Ishikawa (cell line): ENCODE data around the gene ATP2B1.

Experiments used
- CEBPB ChIP-seq: IDR thresholded peaks from 2 replicates; pipeline ENCODE4 v1.6.1; 2012
- CREB1 ChIP-seq: IDR thresholded peaks from 2 replicates; pipeline ENCODE4 v1.6.1; 2012; ENCODE audit warnings: low read depth
- EGR1 ChIP-seq: IDR thresholded peaks from 2 replicates; pipeline ENCODE4 v1.6.1; 2012
- EP300 ChIP-seq: IDR thresholded peaks from 2 replicates; pipeline ENCODE4 v1.6.1; 2012; ENCODE audit warnings: borderline replicate concordance
- FOXM1 ChIP-seq: IDR thresholded peaks from 2 replicates; pipeline ENCODE4 v1.6.1; 2012; ENCODE audit warnings: low read depth, borderline replicate concordance
- NFIC ChIP-seq: IDR thresholded peaks from 2 replicates; pipeline ENCODE4 v1.6.1; 2012
- RAD21 ChIP-seq: IDR thresholded peaks from 2 replicates; pipeline ENCODE4 v1.6.1; 2012; ENCODE audit warnings: low read depth
- TAF1 ChIP-seq: IDR thresholded peaks from 2 replicates; pipeline ENCODE4 v1.6.1; 2012; ENCODE audit warnings: low read depth, mild to moderate bottlenecking
- TCF12 ChIP-seq: IDR thresholded peaks from 2 replicates; pipeline ENCODE4 v1.6.1; 2012; ENCODE audit warnings: low read depth
- TEAD4 ChIP-seq: IDR thresholded peaks from 2 replicates; pipeline ENCODE4 v1.6.1; 2012
- YY1 ChIP-seq: IDR thresholded peaks from 2 replicates; pipeline ENCODE4 v1.6.1; 2012; ENCODE audit warnings: low read depth
- ZBTB7A ChIP-seq: IDR thresholded peaks from 2 replicates; pipeline ENCODE4 v1.6.1; 2012; ENCODE audit warnings: low read depth
- TF ChIP-seq, protein P1 (sequence below): IDR thresholded peaks from 2 replicates; pipeline ENCODE4 v1.6.1; 2012; ENCODE audit warnings: low read depth, mild to moderate bottlenecking
- TF ChIP-seq, protein P2 (sequence below): IDR thresholded peaks from 2 replicates; pipeline ENCODE4 v1.6.1; 2012
- TF ChIP-seq, protein P3 (sequence below): IDR thresholded peaks from 2 replicates; pipeline ENCODE4 v1.6.1; 2012

The ATP2B1 gene

DNA sequence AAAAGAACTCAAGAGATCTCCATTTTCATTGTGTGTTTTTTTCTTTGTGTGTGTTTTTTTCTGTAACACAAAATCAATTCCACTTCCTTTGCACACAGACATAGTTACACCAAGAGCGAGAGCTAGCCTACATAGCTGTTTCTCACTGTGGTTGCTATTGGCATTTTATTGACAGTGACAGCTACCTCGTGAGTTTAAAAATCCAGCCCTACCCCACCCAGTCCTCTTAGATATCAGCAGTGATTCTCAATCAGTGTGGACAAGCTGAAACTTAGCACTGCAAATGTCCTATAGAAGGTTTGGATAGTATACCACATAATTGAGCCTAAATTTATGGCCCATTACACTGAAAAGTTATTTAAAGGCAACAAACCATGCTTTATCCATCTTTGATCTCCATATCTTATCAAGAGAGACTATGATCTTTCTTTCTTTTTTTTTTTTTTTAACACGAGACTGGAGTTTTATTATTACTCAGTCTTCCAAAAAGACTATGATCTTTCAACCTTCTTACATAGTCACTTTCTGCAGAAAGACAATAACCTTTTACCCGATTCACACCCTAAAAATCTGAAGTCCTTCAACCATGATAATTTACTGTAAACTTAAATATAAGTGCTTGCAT, 46.8 kb downstream of the ATP2B1 start:
- TF ChIP-seq TAF1 (no peak), TCF12 (no peak), YY1 (no peak), EGR1 (no peak), EP300 (no peak), FOXM1 (no peak), RAD21 (no peak), NFIC (no peak), TEAD4 (no peak), CEBPB (no peak)
- TF ChIP-seq, protein P1, sequence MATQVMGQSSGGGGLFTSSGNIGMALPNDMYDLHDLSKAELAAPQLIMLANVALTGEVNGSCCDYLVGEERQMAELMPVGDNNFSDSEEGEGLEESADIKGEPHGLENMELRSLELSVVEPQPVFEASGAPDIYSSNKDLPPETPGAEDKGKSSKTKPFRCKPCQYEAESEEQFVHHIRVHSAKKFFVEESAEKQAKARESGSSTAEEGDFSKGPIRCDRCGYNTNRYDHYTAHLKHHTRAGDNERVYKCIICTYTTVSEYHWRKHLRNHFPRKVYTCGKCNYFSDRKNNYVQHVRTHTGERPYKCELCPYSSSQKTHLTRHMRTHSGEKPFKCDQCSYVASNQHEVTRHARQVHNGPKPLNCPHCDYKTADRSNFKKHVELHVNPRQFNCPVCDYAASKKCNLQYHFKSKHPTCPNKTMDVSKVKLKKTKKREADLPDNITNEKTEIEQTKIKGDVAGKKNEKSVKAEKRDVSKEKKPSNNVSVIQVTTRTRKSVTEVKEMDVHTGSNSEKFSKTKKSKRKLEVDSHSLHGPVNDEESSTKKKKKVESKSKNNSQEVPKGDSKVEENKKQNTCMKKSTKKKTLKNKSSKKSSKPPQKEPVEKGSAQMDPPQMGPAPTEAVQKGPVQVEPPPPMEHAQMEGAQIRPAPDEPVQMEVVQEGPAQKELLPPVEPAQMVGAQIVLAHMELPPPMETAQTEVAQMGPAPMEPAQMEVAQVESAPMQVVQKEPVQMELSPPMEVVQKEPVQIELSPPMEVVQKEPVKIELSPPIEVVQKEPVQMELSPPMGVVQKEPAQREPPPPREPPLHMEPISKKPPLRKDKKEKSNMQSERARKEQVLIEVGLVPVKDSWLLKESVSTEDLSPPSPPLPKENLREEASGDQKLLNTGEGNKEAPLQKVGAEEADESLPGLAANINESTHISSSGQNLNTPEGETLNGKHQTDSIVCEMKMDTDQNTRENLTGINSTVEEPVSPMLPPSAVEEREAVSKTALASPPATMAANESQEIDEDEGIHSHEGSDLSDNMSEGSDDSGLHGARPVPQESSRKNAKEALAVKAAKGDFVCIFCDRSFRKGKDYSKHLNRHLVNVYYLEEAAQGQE: no peak
- TF ChIP-seq, protein P2, sequence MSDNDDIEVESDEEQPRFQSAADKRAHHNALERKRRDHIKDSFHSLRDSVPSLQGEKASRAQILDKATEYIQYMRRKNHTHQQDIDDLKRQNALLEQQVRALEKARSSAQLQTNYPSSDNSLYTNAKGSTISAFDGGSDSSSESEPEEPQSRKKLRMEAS: no peak

DNA sequence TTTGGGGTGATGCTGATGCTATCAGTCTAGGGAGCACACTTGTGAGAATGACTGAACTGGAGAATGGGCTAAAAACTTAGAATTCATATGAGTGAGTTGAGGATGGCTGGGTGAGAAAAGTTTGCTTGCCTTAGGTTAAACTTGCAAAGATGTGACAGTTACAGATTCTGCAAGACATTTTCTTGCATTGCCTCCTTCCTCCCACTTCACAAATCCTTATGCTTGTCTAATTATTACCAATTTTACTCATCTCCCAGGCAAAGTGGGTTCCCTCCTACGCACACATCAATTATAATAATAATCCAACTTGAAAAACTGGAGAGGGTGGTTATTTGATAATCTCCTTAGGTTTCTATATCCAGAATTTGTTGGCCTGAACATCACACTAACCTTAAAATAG, 50.9 kb downstream of the ATP2B1 start:
- TF ChIP-seq EP300 (no peak), CEBPB (no peak), TAF1 (no peak), EGR1 (no peak), CREB1 (no peak)
- TF ChIP-seq, protein P2: no peak
- TF ChIP-seq, protein P1: no peak

DNA sequence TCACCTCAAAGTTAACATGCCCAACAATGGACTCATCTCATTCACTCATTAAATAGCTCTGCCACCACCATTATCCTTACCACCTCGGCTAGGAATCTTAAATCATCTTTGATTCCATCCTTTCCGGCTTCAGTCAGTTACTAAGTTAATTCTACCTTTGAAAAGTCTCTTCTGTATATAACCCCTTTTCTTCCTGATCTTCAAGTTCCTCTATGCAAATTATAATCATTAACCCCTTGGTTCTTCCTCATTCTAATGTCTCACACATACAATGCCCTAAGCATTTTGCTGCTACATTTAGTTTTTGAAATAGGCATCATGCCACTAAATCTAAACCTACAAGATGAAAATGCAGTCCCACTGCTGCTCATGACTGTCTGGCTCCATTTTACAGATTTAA, 51.6 kb downstream of the ATP2B1 start:
- TF ChIP-seq CREB1 (no peak), TAF1 (no peak), ZBTB7A (no peak), YY1 (no peak), EGR1 (no peak), TEAD4 (no peak), RAD21 (no peak), CEBPB (no peak), TCF12 (no peak), NFIC (no peak), EP300 (no peak)
- TF ChIP-seq, protein P3, sequence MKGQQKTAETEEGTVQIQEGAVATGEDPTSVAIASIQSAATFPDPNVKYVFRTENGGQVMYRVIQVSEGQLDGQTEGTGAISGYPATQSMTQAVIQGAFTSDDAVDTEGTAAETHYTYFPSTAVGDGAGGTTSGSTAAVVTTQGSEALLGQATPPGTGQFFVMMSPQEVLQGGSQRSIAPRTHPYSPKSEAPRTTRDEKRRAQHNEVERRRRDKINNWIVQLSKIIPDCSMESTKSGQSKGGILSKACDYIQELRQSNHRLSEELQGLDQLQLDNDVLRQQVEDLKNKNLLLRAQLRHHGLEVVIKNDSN: no peak
- TF ChIP-seq, protein P1: no peak
- TF ChIP-seq, protein P2: no peak

DNA sequence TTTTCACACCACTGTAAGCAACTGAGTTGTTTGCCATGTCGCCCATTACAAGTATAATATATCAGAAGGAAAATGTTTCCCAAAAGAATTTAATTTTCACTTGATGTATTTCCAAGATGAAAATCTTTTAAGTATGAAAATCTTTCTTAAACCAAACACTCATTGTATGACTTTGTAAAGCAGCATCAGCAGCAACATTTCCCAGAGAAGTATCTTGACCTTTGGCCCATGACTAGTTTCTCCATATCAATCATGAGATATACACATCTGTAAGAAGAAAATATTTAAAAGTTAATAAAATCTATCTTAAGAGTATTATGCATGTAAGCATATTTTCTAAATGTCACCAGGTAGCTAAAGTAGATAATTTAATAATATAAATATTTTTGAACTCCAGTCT, 52.8 kb downstream of the ATP2B1 start:
- TF ChIP-seq YY1 (no peak), EGR1 (no peak), ZBTB7A (no peak), TAF1 (no peak), EP300 (no peak), RAD21 (no peak)
- TF ChIP-seq, protein P1: no peak
- TF ChIP-seq, protein P2: no peak
